ENCODE results near the gene ETV4.

The ETV4 gene

GRCh38 chr17:43479948-43480347, 66.2 kb downstream of the ETV4 start:
- DNase-seq (ENCODE audit: low read depth): no peak
- TF ChIP-seq, protein P1, sequence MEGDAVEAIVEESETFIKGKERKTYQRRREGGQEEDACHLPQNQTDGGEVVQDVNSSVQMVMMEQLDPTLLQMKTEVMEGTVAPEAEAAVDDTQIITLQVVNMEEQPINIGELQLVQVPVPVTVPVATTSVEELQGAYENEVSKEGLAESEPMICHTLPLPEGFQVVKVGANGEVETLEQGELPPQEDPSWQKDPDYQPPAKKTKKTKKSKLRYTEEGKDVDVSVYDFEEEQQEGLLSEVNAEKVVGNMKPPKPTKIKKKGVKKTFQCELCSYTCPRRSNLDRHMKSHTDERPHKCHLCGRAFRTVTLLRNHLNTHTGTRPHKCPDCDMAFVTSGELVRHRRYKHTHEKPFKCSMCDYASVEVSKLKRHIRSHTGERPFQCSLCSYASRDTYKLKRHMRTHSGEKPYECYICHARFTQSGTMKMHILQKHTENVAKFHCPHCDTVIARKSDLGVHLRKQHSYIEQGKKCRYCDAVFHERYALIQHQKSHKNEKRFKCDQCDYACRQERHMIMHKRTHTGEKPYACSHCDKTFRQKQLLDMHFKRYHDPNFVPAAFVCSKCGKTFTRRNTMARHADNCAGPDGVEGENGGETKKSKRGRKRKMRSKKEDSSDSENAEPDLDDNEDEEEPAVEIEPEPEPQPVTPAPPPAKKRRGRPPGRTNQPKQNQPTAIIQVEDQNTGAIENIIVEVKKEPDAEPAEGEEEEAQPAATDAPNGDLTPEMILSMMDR (conservative IDR thresholded peaks at IDR 0.05; ENCODE audit: low read depth, low read length): no peak

More at GRCh38 chr17:43479948-43480347, 66.2 kb downstream of the ETV4 start:
- H3K4me3 ChIP-seq (ENCODE audit: low read length): no peak overlapping the region
